HG02759 (cell line): ENCODE measurements around the gene COQ4.

Experiments
- ATAC-seq: cut with Tn5 transposase; IDR thresholded peaks from one replicate; pipeline ENCODE4 v1.9.1; 2021; ENCODE audit warnings: mild to moderate bottlenecking, moderate library complexity; ENCODE audit not compliant: unreplicated experiment

Gene COQ4

DNA sequence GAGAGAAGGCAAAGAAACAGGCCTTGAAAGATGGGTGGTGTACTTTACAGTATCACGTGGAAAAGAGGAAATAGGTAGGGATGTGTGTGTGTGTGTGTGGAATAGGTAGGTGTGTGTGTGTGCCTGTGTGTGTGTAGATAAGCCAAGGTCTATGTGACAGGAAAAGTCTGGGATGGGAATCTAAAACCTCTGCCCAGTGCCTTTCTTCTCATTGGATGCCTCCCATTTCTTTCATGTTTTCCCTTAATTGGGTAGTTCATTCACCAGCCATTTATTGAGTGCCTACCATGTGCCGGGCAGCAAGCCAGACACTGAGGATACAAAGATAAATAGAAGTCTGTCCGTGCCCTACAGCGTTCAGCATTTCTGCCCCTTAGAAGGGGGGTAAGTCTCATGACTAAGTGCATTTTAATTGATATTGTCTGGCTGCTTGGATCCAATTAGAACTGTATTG, 49.6 kb downstream of the COQ4 start:
- ATAC-seq, result no peak

DNA sequence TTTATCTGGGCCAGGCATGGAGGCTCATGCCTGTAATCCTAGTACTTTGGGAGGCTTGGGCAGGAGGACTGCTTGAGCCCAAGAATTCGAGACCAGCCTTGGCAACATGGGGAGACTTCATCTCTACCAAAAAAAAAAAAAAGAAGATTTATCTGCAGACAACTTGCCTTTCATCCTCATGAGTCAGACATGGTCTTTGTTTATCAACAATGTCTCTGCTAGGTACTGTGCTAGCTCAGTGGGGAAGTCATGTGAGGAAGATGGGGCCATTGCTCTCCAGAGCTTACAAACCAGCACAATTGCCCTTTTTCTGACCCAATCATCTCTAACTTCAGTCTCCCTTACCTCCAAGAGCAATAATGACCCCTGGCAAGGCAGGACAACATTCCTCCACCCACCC, 50.1 kb downstream of the COQ4 start:
- ATAC-seq, result no peak

DNA sequence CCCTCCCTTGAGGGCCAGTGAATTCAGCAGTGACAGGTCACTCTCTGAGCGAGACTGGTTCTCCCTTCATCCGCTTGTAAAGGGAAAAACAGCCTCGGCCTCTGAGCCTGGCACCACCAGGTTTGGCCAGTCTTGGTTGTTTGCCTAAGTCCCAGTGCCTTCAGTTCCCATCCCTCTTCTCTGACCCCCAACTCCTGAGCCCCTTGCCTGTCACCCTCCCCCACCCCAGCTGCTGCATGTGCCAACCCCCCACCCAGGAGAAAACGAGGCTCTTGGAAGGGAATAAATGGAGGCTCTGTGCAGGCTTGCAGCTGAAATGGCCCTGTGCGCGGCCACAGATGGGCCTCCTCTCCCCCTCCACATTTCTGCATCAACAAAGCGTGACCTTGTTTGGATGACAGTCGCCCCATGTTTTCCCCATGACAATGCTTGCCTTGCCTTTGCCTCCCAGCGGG, 51.6 kb downstream of the COQ4 start:
- ATAC-seq, result no peak

DNA sequence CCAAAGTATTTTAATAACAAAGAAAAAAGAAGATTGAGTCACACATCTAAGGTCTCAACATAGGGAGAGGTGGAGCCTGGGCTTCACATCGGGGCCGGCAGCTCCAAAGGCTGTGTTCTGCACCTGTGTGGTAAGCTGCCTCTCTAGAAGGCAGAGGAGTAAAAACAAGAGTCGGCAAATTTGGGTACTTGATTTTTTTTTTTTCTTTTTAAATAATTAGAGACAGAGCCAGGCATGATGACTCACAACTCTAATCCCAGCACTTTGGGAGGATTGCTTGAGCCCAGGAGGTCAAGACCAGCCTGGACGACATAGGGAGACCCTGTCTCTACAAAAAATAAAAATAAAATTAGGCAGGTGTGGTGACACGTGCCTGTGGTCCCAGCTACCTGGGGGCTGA, 53.2 kb downstream of the COQ4 start:
- no peak for ATAC-seq

DNA sequence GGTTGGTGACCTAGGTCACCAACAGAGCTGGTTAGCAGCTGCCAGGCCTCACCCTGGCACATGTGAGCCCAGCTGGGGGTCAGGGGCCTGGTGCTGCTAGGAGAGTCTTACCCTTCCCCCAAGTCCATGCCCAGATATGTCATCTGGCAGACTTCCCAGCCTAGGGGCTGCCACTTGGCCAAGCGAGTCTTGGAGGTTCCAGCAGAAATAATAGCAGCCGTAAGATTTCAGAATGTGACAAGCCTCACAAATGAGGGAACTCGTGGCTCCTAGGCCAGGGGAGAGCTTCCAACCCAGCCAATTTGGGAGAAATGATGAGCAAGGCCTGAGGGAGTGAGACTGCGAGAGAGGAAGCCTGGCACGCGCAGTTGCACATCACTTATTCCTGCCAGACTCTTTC, 59.6 kb downstream of the COQ4 start:
- ATAC-seq, result no peak

DNA sequence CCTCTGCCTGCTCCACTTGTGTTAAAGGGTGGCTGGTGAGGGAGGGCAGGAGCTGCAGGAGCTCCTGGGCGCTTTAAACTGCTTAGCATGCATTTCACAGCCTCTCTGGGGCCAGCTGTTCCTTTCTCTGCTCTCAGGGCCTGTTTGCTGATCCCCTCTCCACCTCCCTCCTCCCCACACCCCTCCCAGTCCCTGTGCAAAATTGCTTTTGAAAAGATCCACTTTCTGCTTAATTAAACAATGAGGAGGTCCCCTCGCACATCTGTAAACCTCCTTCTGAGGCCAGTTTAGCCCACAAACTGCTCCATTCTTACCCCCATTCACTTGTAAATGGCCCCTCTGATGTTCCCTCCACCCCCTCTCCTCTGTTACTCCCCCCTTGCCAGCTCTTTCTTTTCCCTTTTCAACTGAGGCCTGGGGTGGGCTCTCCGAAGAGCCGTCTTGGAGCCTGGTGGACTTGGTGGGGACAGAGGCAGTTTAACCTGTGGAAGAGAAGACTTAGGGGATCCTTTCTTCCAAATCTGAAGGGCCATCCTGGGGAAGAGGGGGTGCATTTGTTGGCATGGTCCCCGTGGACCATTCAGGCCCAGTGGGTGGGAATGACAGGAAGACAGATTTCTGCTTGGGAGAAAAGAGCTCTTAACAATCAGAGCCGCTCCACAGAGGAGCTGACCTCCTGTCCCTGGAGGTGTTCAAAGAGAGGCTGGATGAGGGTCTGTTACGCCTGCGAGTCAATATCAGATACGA, 60.5 kb downstream of the COQ4 start:
- ATAC-seq, result no peak
